NOMO-1 (cell line): ENCODE results near the gene C12orf50.
A peak's percentile ranks its signal among the peaks of the same experiment; 100 is the strongest.
"Not testable (repeated sequence)": the region's sequence is repeated elsewhere in the genome, so short reads cannot be mapped to it uniquely, and the experiment has no call there.

Experiments
- DNase-seq, 2 experiments: peaks; one replicate each; lab custom pipeline; 2025; ENCODE audit not compliant: unreplicated experiment in 2 of 2; lab: John Stamatoyannopoulos, UW

C12orf50 gene

DNA sequence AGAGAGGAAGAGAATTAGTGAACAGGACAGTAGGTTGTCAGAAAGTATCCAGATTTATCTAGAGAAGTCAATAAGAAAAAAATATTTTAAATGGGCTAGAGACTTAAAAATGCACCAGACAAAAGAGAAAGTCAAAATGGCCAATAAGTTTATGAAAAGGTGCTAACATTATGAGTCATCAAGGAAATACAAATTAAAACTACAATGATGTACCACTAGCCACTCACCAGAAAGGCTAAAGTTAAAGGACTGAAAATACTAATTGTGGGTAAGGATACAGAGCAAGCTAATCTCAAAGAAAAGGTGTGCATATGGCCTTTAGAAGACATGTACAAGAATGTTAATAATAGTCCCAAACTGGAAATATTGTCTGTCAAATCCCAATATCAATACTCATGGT is 37.7 kb downstream of the C12orf50 start:
- no peak for DNase-seq

- DNase-seq = no peak
These were observed 40.7 kb downstream of the C12orf50 start for GRCh38 chr12:87988534-87988933.

- no peak for DNase-seq
These were observed 44.0 kb downstream of the C12orf50 start for GRCh38 chr12:87985069-87985675.

DNA sequence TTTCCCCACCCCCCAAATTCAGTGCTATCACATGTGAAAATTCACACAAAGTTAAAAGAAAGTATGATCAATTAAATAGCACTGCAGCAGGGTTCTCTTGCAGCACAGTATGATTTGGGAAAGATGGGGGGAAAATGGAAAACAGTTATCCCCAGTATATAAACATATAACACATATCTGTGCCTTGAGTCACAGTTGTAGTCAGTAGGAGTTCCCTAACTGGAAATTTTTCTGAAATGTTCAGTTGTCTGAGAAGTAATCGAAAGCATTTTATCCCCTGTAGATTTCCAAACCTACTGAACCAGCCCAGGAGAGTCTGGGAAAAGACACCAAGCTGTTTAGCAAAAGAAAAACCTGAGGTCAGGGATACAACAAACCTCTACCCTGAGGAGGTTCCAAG is 47.0 kb downstream of the C12orf50 start:
- DNase-seq = no peak

- DNase-seq = no peak
These were observed 47.7 kb downstream of the C12orf50 start for GRCh38 chr12:87981495-87981894.

GRCh38 chr12:87975879-87976278 is 53.3 kb downstream of the C12orf50 start:
- no peak for DNase-seq

DNA sequence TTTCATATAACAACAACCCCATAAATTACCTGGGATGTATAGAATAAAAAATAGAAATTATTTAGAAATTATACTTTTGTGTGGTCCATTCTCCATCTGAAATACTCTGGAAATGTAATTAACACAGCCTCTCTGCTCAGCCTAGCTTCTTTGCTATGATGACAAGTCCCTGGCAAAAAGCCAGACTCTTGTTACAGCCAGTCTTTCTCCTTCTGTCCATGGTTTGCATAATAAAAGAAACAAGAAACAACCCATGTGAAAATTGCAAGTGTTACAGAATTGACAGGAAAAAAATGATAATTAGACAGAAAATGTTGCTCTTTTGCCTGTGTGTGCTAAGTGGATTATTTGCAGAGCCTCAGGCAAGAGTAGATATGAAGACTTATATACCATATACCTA is 61.3 kb downstream of the C12orf50 start:
- DNase-seq = no peak

DNA sequence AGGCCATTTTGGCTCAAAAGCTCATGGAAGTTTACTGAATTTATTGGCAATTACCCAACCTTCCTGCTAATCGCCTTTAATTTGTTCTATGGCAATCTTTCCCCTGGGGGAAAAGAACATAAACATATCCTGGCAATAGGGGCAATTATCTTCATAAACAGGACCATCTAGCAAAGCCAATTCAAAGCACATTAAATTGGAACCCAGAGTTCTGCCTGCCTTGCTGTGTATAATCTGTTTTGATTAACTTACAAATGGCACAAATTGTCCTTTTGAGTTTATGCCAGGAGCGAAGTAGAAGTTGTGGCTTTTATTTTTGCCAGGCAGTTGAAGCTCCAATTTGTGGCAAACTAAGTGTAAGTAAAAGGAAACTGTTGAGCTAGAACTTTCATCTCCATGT is 68.6 kb downstream of the C12orf50 start:
- no peak for DNase-seq

DNA sequence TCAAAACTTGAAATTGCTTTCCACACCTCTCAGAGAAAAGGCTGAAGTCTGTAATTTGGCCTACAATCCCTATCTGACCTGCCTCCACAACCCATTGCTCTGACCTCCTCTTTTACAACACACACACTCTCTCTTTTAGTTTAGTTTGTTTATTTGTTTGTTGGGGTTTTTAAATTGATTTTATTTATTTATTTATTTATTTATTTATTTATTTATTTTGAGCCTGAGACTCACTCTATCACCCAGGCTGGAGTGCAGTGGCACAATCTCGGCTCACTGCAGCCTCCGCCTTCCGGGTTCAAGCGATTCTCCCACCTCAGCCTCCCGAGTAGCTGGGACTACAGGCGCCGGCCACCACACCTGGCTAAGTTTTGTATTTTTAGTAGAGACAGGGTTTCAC is 75.2 kb downstream of the C12orf50 start:
- not testable (repeated sequence) for DNase-seq

DNA sequence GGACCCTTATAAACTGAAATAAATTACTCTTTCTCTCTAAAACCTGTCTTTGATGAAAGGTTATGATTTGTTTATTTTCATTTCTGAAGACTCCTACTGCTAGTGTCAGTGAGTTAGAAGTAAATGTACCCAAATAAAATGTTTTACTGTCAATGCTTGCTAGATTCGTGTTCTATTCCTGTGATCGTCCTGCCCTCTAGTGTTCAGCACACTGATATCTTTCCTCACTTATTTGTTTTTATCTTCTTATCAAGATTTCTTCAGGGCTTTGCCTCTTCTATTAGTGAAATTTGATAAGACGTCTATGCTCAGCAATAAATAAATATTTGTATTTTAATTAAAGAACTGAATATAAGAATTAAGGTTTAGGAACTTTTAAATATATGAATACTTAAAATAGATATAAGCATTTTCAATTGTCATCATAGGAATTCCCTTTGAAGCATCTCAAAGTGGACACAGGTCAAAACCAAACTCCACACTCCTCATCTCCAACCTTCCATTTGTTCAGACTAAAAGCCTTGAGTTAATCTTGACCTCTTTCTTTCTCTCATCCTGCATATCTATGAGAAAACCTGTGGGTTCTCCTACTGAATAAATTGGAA is 75.8 kb downstream of the C12orf50 start:
- peak in 1 of 2 experiments; percentile 22 for DNase-seq

DNA sequence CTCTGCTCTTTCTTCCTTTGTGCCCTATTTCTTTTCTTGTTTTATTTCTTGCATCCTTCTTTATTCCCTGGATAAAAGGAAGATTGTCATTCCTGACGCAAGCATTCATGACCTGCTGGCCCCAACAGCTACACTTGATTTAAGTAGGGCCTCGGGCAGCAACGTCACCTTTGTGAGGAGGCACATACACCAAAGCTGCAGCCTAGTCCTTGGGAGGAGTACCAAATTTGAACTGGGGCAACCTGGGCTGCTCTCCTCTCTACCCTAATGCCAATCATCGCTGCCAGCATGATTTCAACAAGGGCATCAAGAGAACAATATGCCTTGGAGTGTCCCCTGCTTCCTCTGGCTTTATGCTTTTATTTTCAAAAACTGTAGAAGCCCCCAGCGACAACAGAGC is 76.4 kb downstream of the C12orf50 start:
- no peak for DNase-seq

GRCh38 chr12:87952223-87952622 is 77.0 kb downstream of the C12orf50 start:
- no peak for DNase-seq

- no peak for DNase-seq
These were observed 85.4 kb downstream of the C12orf50 start for GRCh38 chr12:87943762-87944161.

GRCh38 chr12:87943023-87943422 is 86.2 kb downstream of the C12orf50 start:
- DNase-seq = peak in 1 of 2 experiments; percentile 1

DNA sequence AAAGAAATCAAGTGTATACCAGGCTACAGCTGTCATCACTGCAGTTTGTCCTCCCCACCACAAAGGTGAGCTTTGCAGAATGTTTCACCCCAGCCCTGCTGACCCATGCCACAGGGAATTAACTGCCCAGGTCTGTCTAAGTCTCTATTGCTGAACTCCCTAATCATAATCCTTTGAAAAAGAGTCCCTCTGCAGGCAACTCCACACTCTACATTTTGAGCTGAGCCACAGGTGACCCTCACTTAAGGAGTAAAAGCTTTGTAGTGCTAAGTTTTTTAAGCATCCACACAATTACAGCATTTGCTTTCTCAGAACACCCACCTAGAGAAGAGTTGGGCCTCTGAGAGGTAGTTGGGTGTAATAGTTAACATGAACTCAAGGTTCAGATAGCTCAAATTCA is 90.0 kb downstream of the C12orf50 start:
- no peak for DNase-seq

DNA sequence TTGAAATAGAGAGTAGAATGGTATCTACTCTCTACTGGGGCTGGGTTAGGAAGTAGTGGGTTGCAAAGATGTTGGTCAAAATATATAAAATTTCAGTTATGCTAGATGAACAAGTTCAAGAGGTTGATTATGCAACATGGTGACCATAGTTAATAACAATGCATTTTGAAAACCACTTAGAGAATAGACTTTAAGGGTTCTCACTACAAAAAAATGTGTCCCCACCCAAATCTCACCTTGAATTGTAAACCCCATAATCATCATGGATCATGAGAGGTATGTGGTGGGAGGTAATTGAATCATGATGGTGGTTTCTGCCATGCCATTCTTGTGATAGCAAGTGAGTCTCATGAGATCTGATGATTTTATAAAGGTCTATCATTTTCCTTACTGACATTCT is 94.0 kb downstream of the C12orf50 start:
- DNase-seq = no peak

GRCh38 chr12:87933991-87934390 is 95.2 kb downstream of the C12orf50 start:
- no peak for DNase-seq

DNA sequence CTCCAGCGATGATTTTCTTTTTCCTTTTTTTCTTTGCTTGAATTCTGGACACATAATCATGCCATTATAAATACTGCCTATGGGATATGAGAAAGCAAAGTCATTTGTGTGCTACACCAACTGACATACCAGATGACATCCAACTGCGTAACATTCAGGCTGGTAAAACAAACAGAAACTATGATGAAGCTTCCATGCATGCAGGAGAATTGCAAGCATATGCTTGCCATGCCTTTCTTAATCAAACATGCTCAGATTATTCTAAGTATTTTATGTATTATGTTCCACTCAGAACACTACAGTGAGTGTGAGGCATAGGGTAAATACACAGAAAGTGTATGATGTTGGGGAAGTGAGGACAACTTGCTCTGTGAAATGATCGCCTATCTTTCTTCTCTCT is 97.4 kb downstream of the C12orf50 start:
- DNase-seq = no peak

DNA sequence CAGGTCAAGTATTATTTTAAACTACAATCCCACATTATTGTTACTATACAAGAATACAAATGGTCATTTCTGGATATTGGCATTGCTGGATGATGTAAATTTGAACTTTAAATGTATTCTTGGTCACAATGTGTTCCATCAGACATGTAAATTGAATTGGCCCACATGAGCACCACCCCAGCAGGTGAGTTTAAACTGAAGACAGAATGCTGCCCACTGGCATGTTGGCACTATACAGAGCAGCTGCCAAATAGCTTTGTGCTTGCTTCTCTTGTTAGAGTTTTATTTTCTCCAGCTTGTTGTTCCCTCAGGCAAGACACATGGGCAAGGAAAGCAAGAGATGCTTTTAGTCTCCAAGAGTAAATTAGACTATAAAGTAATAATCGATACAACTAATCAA is 98.6 kb downstream of the C12orf50 start:
- DNase-seq = no peak
